Lung (tissue), 12 donors: ENCODE measurements around the gene MRC2. TPM values are rescaled to one million over a fixed set of nuclear protein-coding genes. Genes with fewer than 3 reads are reported as not detected.

Experiments
- ATAC-seq: fragments of 200-7000 bp; cut with Tn5 transposase; one replicate; pipeline ENCODE4 v1.9.1; 2020; ENCODE audit warnings: moderate number of reproducible peaks; ENCODE audit not compliant: insufficient read depth, low FRiP score
- DNase-seq, 3 donors: peaks; one replicate each; pipeline ENCODE4 v3.0.0-alpha.2; 2013 to 2017
- H3K27ac ChIP-seq, 2 donors: one replicate each; pipeline ENCODE4 v1.5.1; 2013; ENCODE audit warnings: mild to moderate bottlenecking in 2 of 2, moderate library complexity in 2 of 2, control low read depth in 1 of 2, inconsistent platforms in 1 of 2, low read depth in 1 of 2, low read length in 1 of 2
- H3K27me3 ChIP-seq, 3 donors: one replicate each; pipeline ENCODE4 v1.5.1; 2013; ENCODE audit warnings: low read length in 2 of 3; ENCODE audit not compliant: control insufficient read depth in 3 of 3, insufficient read depth in 3 of 3
- H3K36me3 ChIP-seq, 4 donors: one replicate each; pipeline ENCODE4 v1.5.1; 2013; ENCODE audit warnings: low read length in 4 of 4, mild to moderate bottlenecking in 1 of 4, moderate library complexity in 1 of 4; ENCODE audit not compliant: control insufficient read depth in 4 of 4, insufficient read depth in 4 of 4
- H3K4me1 ChIP-seq, 5 donors: one replicate each; pipeline ENCODE4 v1.5.1; 2013; ENCODE audit warnings: low read length in 5 of 5, mild to moderate bottlenecking in 2 of 5, moderate library complexity in 1 of 5; ENCODE audit not compliant: control insufficient read depth in 5 of 5, insufficient read depth in 5 of 5
- H3K4me3 ChIP-seq: one replicate; pipeline ENCODE4 v1.5.1; 2013; ENCODE audit warnings: mild to moderate bottlenecking, control low read depth, moderate library complexity
- H3K9ac ChIP-seq, 2 donors: one replicate each; pipeline ENCODE4 v1.5.1; 2013; ENCODE audit warnings: low read length in 2 of 2, control low read depth in 1 of 2; ENCODE audit not compliant: insufficient read depth in 1 of 2
- H3K9me3 ChIP-seq, 4 donors: one replicate each; pipeline ENCODE4 v1.5.1; 2013; ENCODE audit warnings: low read length in 3 of 4, mild to moderate bottlenecking in 1 of 4, moderate library complexity in 1 of 4; ENCODE audit not compliant: control insufficient read depth in 4 of 4, insufficient read depth in 3 of 4
- WGBS, 2 donors: extraction: QIAGEN DNeasy Blood & Tissue Kit; methylation state at CpG; one replicate each; pipeline ENCODE4 v1.1.7; 2013; 5-methylcytosine and 5-hydroxymethylcytosine counted together
- polyA plus RNA-seq, 2 donors: library from polyadenylated mRNA; stranded (reverse); fragments of 200-250 nt; gene quantifications; one replicate each; pipeline ENCODE4 v1.2.1, GENCODE V29; 2013
- total RNA-seq, 2 donors: library from RNA; depleted of rRNA in 1 of 2; stranded (reverse); fragments of >200 nt in 1 of 2; gene quantifications; one replicate each; pipeline ENCODE4 v1.2.1, GENCODE V29; 2014 to 2021
- TF ChIP-seq, protein P1 (sequence below): IDR thresholded peaks from 2 replicates; pipeline ENCODE4 v1.5.1; 2012; ENCODE audit warnings: mild to moderate bottlenecking; ENCODE audit errors: control extremely low read depth, extremely low read depth
- donor health status: control.
- donor health status: control.
- donor health status: Bipolar disorder and iron deficiency.
- donor health status: healthy.
- donor health status: DM: yes; HTN: yes; CAD: no.

Gene MRC2
- total and polyA plus RNA-seq, 4 donors: 15.9 to 82.3 (median 68.5) TPM

DNA sequence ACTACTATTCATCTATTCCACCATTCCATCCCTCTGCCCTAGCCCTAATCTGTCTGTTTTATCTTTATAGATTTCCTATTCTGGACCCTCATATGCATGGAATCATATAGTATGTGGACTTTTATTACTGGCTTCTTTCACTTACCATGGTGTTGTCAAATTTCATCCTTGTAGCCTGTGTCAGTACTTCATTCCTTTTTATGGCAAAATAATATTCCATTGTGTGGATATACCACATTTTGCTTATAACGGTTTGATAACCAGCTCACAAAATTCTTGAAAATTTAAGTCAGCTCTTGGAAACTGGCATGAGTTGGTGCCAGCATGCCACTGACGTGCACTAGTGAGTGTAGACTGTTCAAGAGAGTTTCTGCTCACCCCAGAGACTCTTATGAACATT, 30.3 kb upstream of the MRC2 start:
- Histone ChIP-seq H3K36me3 (peaks cover 21 to 47% (median 39%) of the 10 kb centered on the region in 4 donors), H3K27ac (no peak overlapping the region), H3K4me3 (no peak overlapping the region), H3K9ac (no peak overlapping the region), H3K27me3 (no peaks in the 10 kb centered on the region), H3K9me3 (peaks cover 0 to 7% (median 2%) of the 10 kb centered on the region in 4 donors), H3K4me1 (peaks cover 0 to 3% (median 0%) of the 10 kb centered on the region in 5 donors)
- ATAC-seq (no peak), DNase-seq (no peak)
- 84 to 89% methylated on average over 2 of the region's 2 CpGs for WGBS, 2 donors
- TF ChIP-seq, protein P1, sequence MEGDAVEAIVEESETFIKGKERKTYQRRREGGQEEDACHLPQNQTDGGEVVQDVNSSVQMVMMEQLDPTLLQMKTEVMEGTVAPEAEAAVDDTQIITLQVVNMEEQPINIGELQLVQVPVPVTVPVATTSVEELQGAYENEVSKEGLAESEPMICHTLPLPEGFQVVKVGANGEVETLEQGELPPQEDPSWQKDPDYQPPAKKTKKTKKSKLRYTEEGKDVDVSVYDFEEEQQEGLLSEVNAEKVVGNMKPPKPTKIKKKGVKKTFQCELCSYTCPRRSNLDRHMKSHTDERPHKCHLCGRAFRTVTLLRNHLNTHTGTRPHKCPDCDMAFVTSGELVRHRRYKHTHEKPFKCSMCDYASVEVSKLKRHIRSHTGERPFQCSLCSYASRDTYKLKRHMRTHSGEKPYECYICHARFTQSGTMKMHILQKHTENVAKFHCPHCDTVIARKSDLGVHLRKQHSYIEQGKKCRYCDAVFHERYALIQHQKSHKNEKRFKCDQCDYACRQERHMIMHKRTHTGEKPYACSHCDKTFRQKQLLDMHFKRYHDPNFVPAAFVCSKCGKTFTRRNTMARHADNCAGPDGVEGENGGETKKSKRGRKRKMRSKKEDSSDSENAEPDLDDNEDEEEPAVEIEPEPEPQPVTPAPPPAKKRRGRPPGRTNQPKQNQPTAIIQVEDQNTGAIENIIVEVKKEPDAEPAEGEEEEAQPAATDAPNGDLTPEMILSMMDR: no peak

DNA sequence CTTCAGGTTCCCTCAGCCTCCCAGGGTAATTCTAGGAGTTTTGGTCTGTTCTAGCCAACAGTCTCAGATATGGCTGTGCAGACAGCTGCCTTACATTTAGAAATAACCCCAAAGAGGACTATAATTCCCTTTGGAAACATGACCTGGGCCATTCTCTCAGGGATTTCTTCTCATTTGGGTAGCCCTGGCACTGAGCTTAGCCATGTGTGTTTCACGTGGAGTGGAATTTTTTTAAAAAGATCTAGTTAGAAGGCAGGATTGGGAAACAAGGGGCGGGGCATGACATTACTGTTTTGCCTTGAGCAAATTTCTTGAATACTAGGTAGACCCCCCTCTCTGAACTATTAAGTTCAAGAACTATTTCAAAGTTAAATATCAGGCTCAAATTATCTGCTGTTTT, 29.6 kb upstream of the MRC2 start:
- Histone ChIP-seq H3K27me3 (no peaks in the 10 kb centered on the region), H3K4me1 (peaks cover 0 to 3% (median 0%) of the 10 kb centered on the region in 5 donors), H3K36me3 (peaks cover 21 to 55% (median 40%) of the 10 kb centered on the region in 4 donors), H3K9me3 (peaks cover 0 to 7% (median 2%) of the 10 kb centered on the region in 4 donors), H3K27ac (no peak overlapping the region), H3K4me3 (no peak overlapping the region), H3K9ac (no peak overlapping the region)
- 64 to 68% methylated on average over 2 of the region's 2 CpGs for WGBS, 2 donors
- TF ChIP-seq, protein P1: no peak
- no peak for ATAC-seq
- DNase-seq: no peak

DNA sequence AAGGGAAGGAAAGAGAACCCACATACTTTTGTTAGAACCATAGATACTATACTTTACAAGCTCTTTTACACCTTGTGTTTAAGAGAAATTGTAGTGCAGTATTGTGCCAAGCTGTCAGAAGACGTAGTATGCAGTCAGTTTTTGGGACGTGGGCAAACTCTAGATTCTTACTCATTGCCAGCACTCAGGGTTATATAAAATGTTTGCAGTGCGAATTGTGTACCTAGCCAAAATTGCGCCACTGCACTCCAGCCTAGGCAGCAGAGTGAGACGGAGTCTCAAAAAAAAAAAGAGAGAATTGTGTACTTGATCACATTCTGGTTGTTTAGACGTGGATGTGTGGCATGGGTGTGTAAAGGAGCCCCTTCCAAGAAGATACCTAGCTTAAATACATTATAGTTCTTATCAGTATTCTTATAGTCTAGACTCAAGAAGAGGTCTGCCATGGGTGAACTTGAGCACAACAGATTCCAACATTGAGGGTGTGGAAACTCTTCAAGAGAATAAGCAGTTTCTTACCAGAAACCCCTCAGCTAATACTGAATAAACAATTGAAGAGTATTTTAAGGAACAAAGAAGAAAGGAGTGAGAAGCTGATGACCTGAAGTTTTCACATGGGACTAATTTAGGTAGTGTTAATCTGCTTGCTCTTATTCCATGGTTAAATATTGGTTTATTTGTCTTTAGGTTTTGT, 27.4 kb upstream of the MRC2 start:
- no peak for DNase-seq
- H3K27ac ChIP-seq: no peak overlapping the region
- no peak overlapping the region for H3K9ac ChIP-seq
- no peak overlapping the region for H3K4me3 ChIP-seq
- H3K9me3 ChIP-seq: peaks cover 0 to 7% (median 2%) of the 10 kb centered on the region in 4 donors
- no peak for ATAC-seq
- peaks cover 0 to 3% (median 0%) of the 10 kb centered on the region in 5 donors for H3K4me1 ChIP-seq
- 72 to 88% methylated on average over 6 of the region's 6 CpGs for WGBS, 2 donors
- no peaks in the 10 kb centered on the region for H3K27me3 ChIP-seq
- H3K36me3 ChIP-seq: peaks cover 20 to 45% (median 38%) of the 10 kb centered on the region in 4 donors
- TF ChIP-seq, protein P1: no peak

DNA sequence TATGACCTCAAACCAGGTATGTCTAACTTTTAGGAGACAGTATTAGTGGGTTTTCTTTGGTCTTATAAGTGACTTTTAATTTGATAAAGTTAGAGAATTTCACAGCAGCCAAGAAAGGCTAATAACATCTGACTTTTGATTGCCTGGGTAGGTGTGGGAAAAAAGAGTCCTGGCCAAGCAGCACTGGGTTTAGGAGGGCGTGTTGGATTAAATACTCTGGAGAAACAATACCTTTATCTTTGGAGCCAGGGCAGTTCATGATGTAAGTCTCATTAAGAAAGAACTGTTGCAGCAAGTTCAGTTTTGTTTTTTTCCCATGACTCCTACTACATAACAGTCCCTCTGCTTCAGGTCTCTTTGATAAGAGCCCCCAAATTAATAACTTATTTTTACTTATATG, 26.7 kb upstream of the MRC2 start:
- Histone ChIP-seq H3K9ac (no peak overlapping the region), H3K27me3 (no peaks in the 10 kb centered on the region), H3K9me3 (peaks cover 0 to 5% (median 2%) of the 10 kb centered on the region in 4 donors), H3K4me1 (peaks cover 0 to 3% (median 0%) of the 10 kb centered on the region in 5 donors), H3K4me3 (no peak overlapping the region), H3K27ac (peak overlapping the region in 1 of 2 donors; percentile 59), H3K36me3 (peaks cover 20 to 41% (median 34%) of the 10 kb centered on the region in 4 donors)
- DNase-seq: no peak
- TF ChIP-seq, protein P1: no peak
- 63 to 74% methylated on average over 1 of the region's 1 CpG for WGBS, 2 donors
- no peak for ATAC-seq
